WERI-Rb-1 (cell line): ENCODE results near the gene DNAJC24.

Source experiments
- DNase-seq: peaks from one replicate; pipeline ENCODE4 v3.0.0-alpha.2; 2020
- H3K27ac ChIP-seq: fragments of 250-450 bp; sonication (Bioruptor Pico); 2 replicates; pipeline ENCODE4 v1.5.1; 2020; ENCODE audit warnings: mild to moderate bottlenecking, moderate library complexity
- H3K27me3 ChIP-seq: fragments of 250-450 bp; sonication (Bioruptor Pico); 2 replicates; pipeline ENCODE4 v1.5.1; 2021; ENCODE audit warnings: mild to moderate bottlenecking, low read depth, moderate library complexity; ENCODE audit not compliant: insufficient read depth, severe bottlenecking
- H3K36me3 ChIP-seq: fragments of 250-450 bp; sonication (Bioruptor Pico); 2 replicates; pipeline ENCODE4 v1.5.1; 2020; ENCODE audit warnings: mild to moderate bottlenecking, moderate library complexity
- H3K4me3 ChIP-seq: 2 replicates; pipeline ENCODE4 v1.5.1; 2011; ENCODE audit warnings: low read depth, mild to moderate bottlenecking, control low read depth, low read length
- H3K9me3 ChIP-seq: fragments of 250-450 bp; sonication (Bioruptor Pico); 2 replicates; pipeline ENCODE4 v1.5.1; 2021; ENCODE audit warnings: mild to moderate bottlenecking, moderate library complexity; ENCODE audit not compliant: severe bottlenecking
- CTCF ChIP-seq: IDR thresholded peaks from 2 replicates; pipeline ENCODE4 v1.5.1; 2011; ENCODE audit warnings: low read depth, mild to moderate bottlenecking, control low read depth, inconsistent platforms, low read length

DNAJC24 gene

GRCh38 chr11:31433851-31434250 is 64.2 kb downstream of the DNAJC24 start:
- H3K4me3 ChIP-seq, result no peak overlapping the region
- H3K27ac ChIP-seq, result no peak overlapping the region
- H3K27me3 ChIP-seq, result no peaks in the 10 kb centered on the region
- no peak for TF ChIP-seq CTCF
- no peaks in the 10 kb centered on the region for H3K9me3 ChIP-seq
- H3K36me3 ChIP-seq, result no peaks in the 10 kb centered on the region
- DNase-seq, result no peak

GRCh38 chr11:31437742-31438435 is 68.2 kb downstream of the DNAJC24 start:
- Histone ChIP-seq H3K27me3 (no peaks in the 10 kb centered on the region), H3K9me3 (no peaks in the 10 kb centered on the region), H3K4me3 (no peak overlapping the region), H3K36me3 (no peaks in the 10 kb centered on the region), H3K27ac (no peak overlapping the region)
- TF ChIP-seq CTCF, result no peak
- no peak for DNase-seq

GRCh38 chr11:31441296-31441695 is 71.6 kb downstream of the DNAJC24 start:
- TF ChIP-seq CTCF, result no peak

GRCh38 chr11:31442086-31442485 is 72.4 kb downstream of the DNAJC24 start:
- Histone ChIP-seq H3K36me3 (no peaks in the 10 kb centered on the region; the same call in 1 of the 2 replicates), H3K9me3 (no peaks in the 10 kb centered on the region), H3K4me3 (no peak overlapping the region), H3K27ac (no peak overlapping the region), H3K27me3 (no peaks in the 10 kb centered on the region)
- DNase-seq, result no peak
- no peak for TF ChIP-seq CTCF

More at GRCh38 chr11:31441296-31441695, 71.6 kb downstream of the DNAJC24 start:
- no peaks in the 10 kb centered on the region for H3K9me3 ChIP-seq
- H3K4me3 ChIP-seq, result no peak overlapping the region
- H3K36me3 ChIP-seq, result no peaks in the 10 kb centered on the region; the same call in 1 of the 2 replicates
- H3K27ac ChIP-seq, result no peak overlapping the region
- no peaks in the 10 kb centered on the region for H3K27me3 ChIP-seq
- DNase-seq, result no peak

GRCh38 chr11:31443802-31444201 is 74.1 kb downstream of the DNAJC24 start:
- DNase-seq, result peak; percentile 17
- no peak overlapping the region for H3K4me3 ChIP-seq
- no peaks in the 10 kb centered on the region for H3K27me3 ChIP-seq
- no peaks in the 10 kb centered on the region for H3K9me3 ChIP-seq
- no peaks in the 10 kb centered on the region; the same call in none of the 2 replicates for H3K36me3 ChIP-seq
- no peak for TF ChIP-seq CTCF
- no peak overlapping the region for H3K27ac ChIP-seq

- no peak overlapping the region for H3K4me3 ChIP-seq
- no peak for TF ChIP-seq CTCF
- H3K27ac ChIP-seq, result no peak overlapping the region
- no peak for DNase-seq
- no peaks in the 10 kb centered on the region for H3K9me3 ChIP-seq
- H3K27me3 ChIP-seq, result no peaks in the 10 kb centered on the region
- H3K36me3 ChIP-seq, result no peaks in the 10 kb centered on the region; the same call in none of the 2 replicates
These were observed 76.0 kb downstream of the DNAJC24 start for GRCh38 chr11:31445621-31446020.
